GM21717 (cell line): ENCODE results near the gene OR2A1.
"Not testable (repeated sequence)": the region's sequence is repeated elsewhere in the genome, so short reads cannot be mapped to it uniquely, and the experiment has no call there.

Experiments
- ATAC-seq: cut with Tn5 transposase; IDR thresholded peaks from one replicate; pipeline ENCODE4 v1.9.1; 2021; ENCODE audit warnings: mild to moderate bottlenecking, moderate library complexity; ENCODE audit not compliant: unreplicated experiment

OR2A1 gene

GRCh38 chr7:144311872-144312469 is at the start of gene OR2A1:
OR2A1 (plus strand) TSS chr7:144312419; CDS start chr7:144318125, 5,706 bp downstream.
- ATAC-seq, result not testable (repeated sequence)

GRCh38 chr7:144264692-144265091 is 47.5 kb upstream of the OR2A1 start, which contains the start of gene OR2A7:
OR2A7 (minus strand) TSS chr7:144264792; CDS start chr7:144259628, 5,164 bp downstream.
- ATAC-seq, result not testable (repeated sequence)

GRCh38 chr7:144269188-144269587 is 43.0 kb upstream of the OR2A1 start, which contains the start of gene CTAGE8:
CTAGE8 (minus strand) TSS chr7:144269288; CDS start chr7:144269250, 38 bp downstream.
- not testable (repeated sequence) for ATAC-seq

GRCh38 chr7:144275281-144275680 is 36.9 kb upstream of the OR2A1 start:
- not testable (repeated sequence) for ATAC-seq

- not testable (repeated sequence) for ATAC-seq
Measured at GRCh38 chr7:144280010-144280409, 32.2 kb upstream of the OR2A1 start.

GRCh38 chr7:144281981-144282380 is 30.2 kb upstream of the OR2A1 start:
- ATAC-seq, result not testable (repeated sequence)

GRCh38 chr7:144282490-144282889 is 29.7 kb upstream of the OR2A1 start:
- ATAC-seq, result not testable (repeated sequence)

- not testable (repeated sequence) for ATAC-seq
Measured at GRCh38 chr7:144283716-144284115, 28.5 kb upstream of the OR2A1 start.

GRCh38 chr7:144287171-144287784 is 24.9 kb upstream of the OR2A1 start:
- not testable (repeated sequence) for ATAC-seq

GRCh38 chr7:144291607-144292006 is 20.6 kb upstream of the OR2A1 start:
- ATAC-seq, result not testable (repeated sequence)

GRCh38 chr7:144292384-144293161 is 19.6 kb upstream of the OR2A1 start:
- ATAC-seq, result not testable (repeated sequence)

GRCh38 chr7:144293794-144294499 is 18.3 kb upstream of the OR2A1 start:
- ATAC-seq, result peak; percentile 84

- ATAC-seq, result not testable (repeated sequence)
Measured at GRCh38 chr7:144302578-144303303, 9.5 kb upstream of the OR2A1 start.

- ATAC-seq, result not testable (repeated sequence)
Measured at GRCh38 chr7:144303607-144304006, 8.6 kb upstream of the OR2A1 start.

- ATAC-seq, result not testable (repeated sequence)
Measured at GRCh38 chr7:144305156-144305555, 7.1 kb upstream of the OR2A1 start.

GRCh38 chr7:144309702-144310101 is 2.5 kb upstream of the OR2A1 start:
- ATAC-seq, result not testable (repeated sequence)

GRCh38 chr7:144311218-144311617 is 1.0 kb upstream of the OR2A1 start:
- ATAC-seq, result not testable (repeated sequence)

- ATAC-seq, result not testable (repeated sequence)
Measured at GRCh38 chr7:144317537-144317936, 5.3 kb downstream of the OR2A1 start.

GRCh38 chr7:144319547-144319946 is 7.3 kb downstream of the OR2A1 start:
- not testable (repeated sequence) for ATAC-seq

- ATAC-seq, result not testable (repeated sequence)
Measured at GRCh38 chr7:144321677-144322206, 9.5 kb downstream of the OR2A1 start.
